GM18507 (cell line): ENCODE results near the gene TBX15.
"Not testable (repeated sequence)": the region's sequence is repeated elsewhere in the genome, so short reads cannot be mapped to it uniquely, and the experiment has no call there.

Experiments
- DNase-seq: peaks from one replicate; pipeline ENCODE4 v3.0.0; 2011; ENCODE audit warnings: low read depth; ENCODE audit not compliant: insufficient read length; ENCODE audit errors: extremely low spot score
- FAIRE-seq: peaks from 2 replicates; lab custom pipeline; 2011; peaks lifted over from hg19 to GRCh38; lab: Jason Lieb, UNC

TBX15 gene

GRCh38 chr1:118944133-118944532 is 44.0 kb downstream of the TBX15 start:
- DNase-seq (no peak), FAIRE-seq (no peak)

DNA sequence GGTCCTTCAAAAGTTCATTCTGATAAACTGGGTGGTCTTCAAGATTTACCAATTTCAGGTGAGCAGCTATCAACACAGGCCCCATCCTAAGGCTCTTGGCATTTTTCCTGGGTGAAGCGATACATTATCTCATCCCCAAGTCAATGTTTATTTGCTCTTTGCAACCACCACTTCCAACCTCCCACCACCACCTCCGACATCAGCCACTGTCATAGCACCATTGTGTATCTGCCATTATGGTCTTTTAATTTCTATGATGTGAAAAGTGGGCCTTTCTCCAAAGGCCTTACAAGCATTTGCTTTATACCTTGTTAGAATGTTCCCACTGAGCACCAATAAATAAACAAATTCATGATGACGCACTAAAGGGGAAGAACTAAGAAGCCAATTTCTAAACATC is 47.2 kb downstream of the TBX15 start:
- FAIRE-seq, result no peak
- no peak for DNase-seq

DNA sequence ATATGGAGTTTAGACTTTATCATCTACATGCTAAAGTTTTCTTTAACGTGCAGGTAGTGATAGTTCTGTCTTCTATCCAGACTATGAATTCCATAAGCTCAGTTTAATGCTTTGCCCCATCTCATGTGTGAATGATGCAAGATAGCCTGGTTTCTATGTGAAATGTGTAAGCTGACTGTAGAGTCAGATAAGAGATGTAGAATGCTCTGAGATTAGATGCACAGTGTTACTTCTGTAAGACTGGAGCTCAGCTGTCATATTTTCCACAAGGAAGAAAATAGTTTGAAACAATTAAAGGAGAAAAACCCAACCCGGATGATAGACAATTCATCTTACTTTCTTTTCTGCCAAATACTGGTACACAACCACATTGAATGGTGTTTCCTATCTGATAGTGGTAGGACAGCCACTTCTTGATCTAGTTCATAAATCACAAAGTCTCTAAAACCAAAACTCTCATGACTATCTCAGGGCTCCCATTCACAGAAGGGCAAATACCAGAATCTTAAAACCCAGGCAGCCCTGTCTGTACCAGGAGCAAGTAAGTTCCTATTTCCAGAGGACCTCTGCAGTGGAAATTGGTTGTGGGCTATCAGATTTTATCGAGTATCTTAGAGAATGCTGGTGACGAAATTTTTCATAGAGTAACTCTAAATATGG is 50.6 kb downstream of the TBX15 start:
- FAIRE-seq, result no peak
- DNase-seq, result no peak

- no peak for FAIRE-seq
- no peak for DNase-seq
These were observed 53.4 kb downstream of the TBX15 start for GRCh38 chr1:118934706-118935105.

GRCh38 chr1:118933051-118933781 is 54.9 kb downstream of the TBX15 start:
- FAIRE-seq, result no peak
- DNase-seq, result no peak

DNA sequence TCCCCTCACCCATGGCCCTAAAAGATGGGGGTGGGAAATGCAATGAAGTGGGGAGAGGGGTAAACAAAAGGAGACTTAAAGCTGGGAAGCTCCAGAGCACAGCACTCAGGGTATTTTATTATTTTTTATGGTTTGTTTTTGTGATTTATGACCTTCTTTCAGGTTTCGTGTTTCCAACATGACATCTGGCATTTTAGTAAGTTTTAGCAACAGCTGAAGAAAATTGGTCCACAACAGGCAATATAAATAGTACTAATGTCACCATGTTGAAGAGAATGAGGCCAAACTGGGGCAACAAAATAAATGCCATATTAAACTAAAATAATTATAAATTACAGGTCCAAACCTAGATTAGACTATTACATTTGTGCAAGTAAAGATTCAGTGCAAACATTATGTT is 56.3 kb downstream of the TBX15 start:
- DNase-seq, result no peak
- FAIRE-seq, result no peak

DNA sequence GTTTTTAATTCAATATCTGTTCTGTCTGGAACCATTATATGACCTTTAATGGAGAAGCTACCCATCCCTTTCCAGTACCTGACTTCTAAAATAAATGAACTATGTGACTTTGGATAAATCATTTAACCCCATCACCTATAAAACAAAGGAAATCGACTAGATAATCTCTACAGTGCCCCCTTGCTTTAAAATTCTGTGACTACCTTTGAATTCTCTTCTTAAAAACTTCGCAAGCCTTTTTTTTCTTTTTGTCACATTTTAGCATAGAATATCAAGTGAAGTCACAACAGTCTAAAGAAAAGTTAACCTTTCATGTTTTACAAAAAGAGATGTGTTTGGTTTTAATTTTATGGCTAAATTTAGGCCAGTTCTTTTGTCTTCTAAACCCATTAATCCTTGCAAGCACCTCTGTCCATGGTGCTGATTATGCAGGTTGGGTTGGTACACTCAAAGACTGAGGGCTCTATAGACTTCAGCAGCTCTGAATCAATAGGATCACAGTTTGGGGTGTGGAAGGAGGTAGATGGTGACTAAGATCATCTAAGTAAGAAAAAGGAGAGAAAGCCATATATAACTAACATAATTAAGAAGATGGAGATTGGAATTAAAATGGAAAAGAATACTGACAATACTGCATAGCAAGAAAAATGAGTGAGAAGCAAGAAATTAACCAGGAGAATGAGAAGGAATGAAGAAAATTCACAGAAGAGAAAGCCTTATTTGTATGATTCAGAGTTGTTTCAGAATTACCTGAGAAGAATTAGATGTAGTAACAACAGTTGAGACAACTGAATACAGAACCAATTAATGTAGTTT is 59.2 kb downstream of the TBX15 start:
- FAIRE-seq (no peak), DNase-seq (no peak)

DNA sequence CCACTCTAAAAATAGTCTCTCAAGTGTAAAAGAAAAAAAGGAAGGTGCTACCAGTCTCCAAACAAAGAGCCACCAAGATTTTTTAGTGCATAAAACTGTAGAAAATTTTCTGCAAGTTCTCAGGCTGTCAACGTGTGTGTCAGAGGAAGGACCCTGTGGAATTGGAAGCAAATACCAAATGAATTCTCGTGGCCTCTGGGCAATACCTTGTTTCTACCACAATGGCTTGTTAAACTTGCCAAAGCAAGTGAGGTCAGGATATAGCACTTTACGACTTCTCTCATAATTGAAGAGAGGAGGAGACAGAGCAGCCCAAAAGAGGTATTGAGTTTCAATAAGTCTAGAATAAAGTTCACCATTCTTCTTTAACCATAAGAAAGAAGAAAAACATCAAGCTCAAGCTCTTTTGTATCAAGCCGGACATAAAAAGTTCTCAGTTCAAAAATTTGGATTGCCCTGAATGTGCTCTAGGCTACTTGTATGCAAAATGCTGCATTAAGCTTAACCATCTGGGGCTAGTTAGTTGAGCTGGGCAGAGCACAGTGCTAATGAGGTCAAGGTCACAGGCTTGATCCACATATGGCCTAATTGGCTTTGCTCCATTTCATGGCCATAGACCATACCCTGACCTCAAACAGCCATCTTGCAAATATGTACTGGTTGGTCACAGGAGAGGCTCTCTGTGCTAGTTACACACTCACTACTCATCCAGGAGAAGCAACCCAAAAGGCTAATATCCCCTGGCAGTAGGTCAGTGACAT is 60.5 kb downstream of the TBX15 start:
- no peak for DNase-seq
- no peak for FAIRE-seq

- FAIRE-seq (no peak), DNase-seq (no peak)
These were observed 61.9 kb downstream of the TBX15 start for GRCh38 chr1:118926261-118926660.

GRCh38 chr1:118925651-118926050 is 62.5 kb downstream of the TBX15 start:
- DNase-seq (no peak), FAIRE-seq (no peak)

DNA sequence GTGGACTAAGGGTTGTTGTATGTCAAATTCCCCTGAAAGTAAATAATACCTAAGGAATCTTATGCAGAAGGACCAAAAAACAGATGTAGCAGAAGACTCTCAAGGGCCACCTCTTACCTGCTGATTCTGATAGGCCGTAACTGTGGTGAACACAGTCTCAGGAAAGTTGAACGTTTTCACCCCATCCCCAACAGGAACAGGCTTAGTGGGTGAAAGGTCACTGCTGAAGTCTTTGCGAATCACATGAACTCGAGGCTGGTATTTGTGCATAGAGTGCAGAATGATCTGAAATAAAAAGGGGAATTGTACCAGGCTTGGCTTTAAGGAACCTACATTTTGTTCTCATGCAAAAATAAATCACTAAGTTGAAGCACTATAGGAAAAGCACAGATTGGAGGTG is 64.8 kb downstream of the TBX15 start:
- no peak for FAIRE-seq

DNA sequence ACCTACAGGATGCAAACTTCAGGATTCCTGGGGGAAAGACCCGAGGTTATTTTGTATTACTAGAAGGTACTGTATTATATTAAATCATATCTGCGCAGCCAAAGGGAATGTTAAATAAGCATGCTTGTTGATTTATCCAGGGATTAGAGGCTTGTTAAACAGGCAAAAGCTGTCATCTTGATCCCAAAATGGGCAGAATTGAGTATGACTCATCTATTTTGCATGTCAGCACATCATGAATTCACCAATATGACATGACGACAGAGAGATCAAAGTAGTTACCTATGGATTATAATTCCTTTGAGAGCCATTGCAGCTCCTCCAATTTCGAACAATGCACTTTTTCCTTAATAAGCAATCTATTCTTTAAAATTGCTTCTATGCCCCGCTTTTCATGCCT is 66.1 kb downstream of the TBX15 start:
- no peak for FAIRE-seq
- no peak for DNase-seq

More for the DNA sequence above, 64.8 kb downstream of the TBX15 start:
- DNase-seq, result no peak

- DNase-seq (no peak), FAIRE-seq (peak; percentile 38)
These were observed 67.9 kb downstream of the TBX15 start for GRCh38 chr1:118920124-118920717.

DNA sequence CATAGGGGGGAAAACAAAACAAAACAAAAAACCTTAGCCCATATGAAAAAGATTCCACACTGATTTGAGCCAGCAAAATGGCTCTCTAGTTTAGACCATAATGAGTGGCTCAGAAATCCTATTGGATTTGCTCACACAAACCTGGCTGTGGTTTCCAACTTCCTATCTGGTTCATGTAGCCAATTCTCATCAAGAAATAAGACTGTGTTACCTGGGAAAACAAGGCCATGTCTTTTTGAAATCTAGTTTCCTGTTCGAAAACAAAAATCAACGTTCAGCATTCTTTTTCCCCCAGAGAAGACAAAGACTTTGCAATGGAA is 69.2 kb downstream of the TBX15 start:
- FAIRE-seq (no peak), DNase-seq (no peak)

- FAIRE-seq, result peak; percentile 96
- DNase-seq, result peak; percentile 35
These were observed 69.8 kb downstream of the TBX15 start for GRCh38 chr1:118918230-118918939.

GRCh38 chr1:118916346-118916745 is 71.8 kb downstream of the TBX15 start:
- not testable (repeated sequence) for DNase-seq
- FAIRE-seq, result peak; percentile 84

DNA sequence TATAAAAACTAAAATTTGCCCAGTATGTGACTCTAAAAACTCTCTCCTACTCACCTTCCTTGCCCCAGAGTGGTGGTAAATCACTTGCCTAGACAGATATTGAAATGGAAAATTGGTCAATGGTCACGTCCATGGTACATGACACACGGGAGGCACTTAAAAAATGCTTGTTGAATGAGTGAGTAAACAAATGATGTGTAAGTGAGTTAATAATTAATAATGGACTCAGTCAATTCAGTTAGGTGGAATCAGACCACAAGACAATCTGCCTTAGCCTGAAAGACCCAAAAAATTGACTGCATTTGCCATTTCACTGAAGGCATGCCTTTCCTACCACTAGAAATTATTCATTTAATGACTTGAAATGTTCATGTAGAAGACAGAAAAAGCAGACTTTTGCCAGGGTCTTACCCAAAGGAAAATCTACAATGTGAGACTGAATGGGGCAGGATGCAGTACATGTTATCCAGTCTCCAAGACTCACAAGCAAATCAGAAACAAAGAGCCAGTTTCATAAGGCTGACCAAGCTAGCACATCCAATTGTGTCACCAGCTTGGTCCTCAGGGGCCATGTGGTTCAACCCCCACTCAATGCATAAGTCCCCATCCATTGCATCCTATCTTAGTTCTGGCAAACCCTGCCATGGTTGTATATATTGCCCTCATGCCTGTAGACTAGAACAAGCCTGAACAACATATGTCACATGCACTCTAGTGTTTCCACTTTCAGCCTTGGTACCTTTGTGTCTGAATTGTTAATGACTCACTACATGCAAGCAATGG is 73.6 kb downstream of the TBX15 start:
- FAIRE-seq (peak; percentile 93), DNase-seq (no peak)

DNA sequence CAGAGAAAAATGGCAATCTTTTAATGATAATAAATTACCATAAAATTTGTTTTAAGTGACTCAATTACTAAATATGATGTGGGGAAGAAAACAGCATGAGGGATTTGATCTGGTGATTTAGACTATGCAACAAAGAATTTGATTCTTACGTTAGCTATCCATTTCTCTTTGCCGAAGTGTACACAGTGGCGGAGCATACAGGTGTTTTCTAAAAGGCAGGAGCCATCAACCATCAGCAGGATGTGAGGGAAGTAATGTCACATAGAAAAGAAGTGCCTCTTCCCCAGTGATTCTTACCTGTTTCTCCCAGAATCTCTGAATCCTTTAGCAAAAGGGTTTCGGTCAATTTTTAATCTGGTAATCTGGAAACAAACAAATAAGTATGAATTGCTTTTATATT is 74.3 kb downstream of the TBX15 start:
- DNase-seq (no peak), FAIRE-seq (peak; percentile 63)
